Mesenchymal stem cell (in vitro differentiated cells and primary cell): ENCODE data around the gene PRKAG2.

Source experiments
- DNase-seq: peaks from one replicate; pipeline ENCODE4 v3.0.0-alpha.2; 2013
- H2AFZ ChIP-seq: one replicate; pipeline ENCODE4 v1.6.1; 2013; ENCODE audit warnings: low read depth, mild to moderate bottlenecking, control low read depth, inconsistent platforms, low read length, moderate library complexity
- H2AK5ac ChIP-seq: 2 replicates; pipeline ENCODE4 v1.6.1; 2013; ENCODE audit warnings: low read length, moderate library complexity, mild to moderate bottlenecking, inconsistent platforms; ENCODE audit not compliant: severe bottlenecking
- H2BK120ac ChIP-seq: one replicate; pipeline ENCODE4 v1.6.1; 2013; ENCODE audit warnings: low read depth, mild to moderate bottlenecking, inconsistent platforms, low read length, moderate library complexity
- H2BK12ac ChIP-seq, 2 experiments: one replicate each; pipeline ENCODE4 v1.6.1; 2013; ENCODE audit warnings: inconsistent platforms in 2 of 2, low read length in 2 of 2, mild to moderate bottlenecking in 2 of 2, moderate library complexity in 2 of 2, control low read depth in 1 of 2
- H2BK15ac ChIP-seq: one replicate; pipeline ENCODE4 v1.6.1; 2013; ENCODE audit warnings: mild to moderate bottlenecking, low read depth, inconsistent platforms; ENCODE audit not compliant: poor library complexity, severe bottlenecking
- H2BK5ac ChIP-seq: 2 replicates; pipeline ENCODE4 v1.6.1; 2013; ENCODE audit warnings: low read depth, mild to moderate bottlenecking, low read length, control low read depth, inconsistent platforms; ENCODE audit not compliant: poor library complexity, severe bottlenecking
- H3K14ac ChIP-seq, 2 experiments: one replicate each; pipeline ENCODE4 v1.6.1; 2013; ENCODE audit warnings: inconsistent platforms in 2 of 2, low read length in 2 of 2, control low read depth in 1 of 2, mild to moderate bottlenecking in 1 of 2, moderate library complexity in 1 of 2
- H3K18ac ChIP-seq, 2 experiments: one replicate each; pipeline ENCODE4 v1.6.1; 2013; ENCODE audit warnings: inconsistent platforms in 2 of 2, low read length in 2 of 2, control low read depth in 1 of 2, low read depth in 1 of 2, mild to moderate bottlenecking in 1 of 2
- H3K23ac ChIP-seq, 2 experiments: one replicate each; pipeline ENCODE4 v1.6.1; 2013; ENCODE audit warnings: inconsistent platforms in 2 of 2, low read length in 2 of 2, mild to moderate bottlenecking in 2 of 2, moderate library complexity in 2 of 2, control low read depth in 1 of 2
- H3K27ac ChIP-seq: 2 replicates; pipeline ENCODE4 v1.5.1; 2013; ENCODE audit warnings: mild to moderate bottlenecking, moderate library complexity, low read length, control low read depth, inconsistent platforms; ENCODE audit not compliant: poor library complexity, severe bottlenecking
- H3K27me3 ChIP-seq, 2 experiments: 2 replicates each; pipeline versions ENCODE4 v1.6.1 to v1.7.0; 2013; ENCODE audit warnings: low read length in 2 of 2, mild to moderate bottlenecking in 2 of 2, moderate library complexity in 2 of 2, control low read depth in 1 of 2, inconsistent platforms in 1 of 2; ENCODE audit not compliant: control insufficient read depth in 1 of 2, insufficient read depth in 1 of 2
- H3K36me3 ChIP-seq, 2 experiments: 2 replicates each; pipeline versions ENCODE4 v1.6.1 to v1.7.0; 2013; ENCODE audit warnings: low read length in 2 of 2, control low read depth in 1 of 2, inconsistent platforms in 1 of 2, low read depth in 1 of 2, mild to moderate bottlenecking in 1 of 2; ENCODE audit not compliant: insufficient read depth in 2 of 2, control insufficient read depth in 1 of 2
- H3K4ac ChIP-seq, 2 experiments: one replicate each; pipeline ENCODE4 v1.6.1; 2013; ENCODE audit warnings: inconsistent platforms in 2 of 2, low read length in 2 of 2, mild to moderate bottlenecking in 2 of 2, moderate library complexity in 2 of 2, control low read depth in 1 of 2, low read depth in 1 of 2
- H3K4me1 ChIP-seq: 2 replicates; pipeline ENCODE4 v1.6.1; 2013; ENCODE audit warnings: low read depth, low read length, control low read depth; ENCODE audit not compliant: control insufficient read depth, insufficient read depth
- H3K4me2 ChIP-seq: 2 replicates; pipeline ENCODE4 v1.6.1; 2013; ENCODE audit warnings: low read length, mild to moderate bottlenecking, inconsistent platforms; ENCODE audit not compliant: poor library complexity, severe bottlenecking
- H3K4me3 ChIP-seq, 2 experiments: 2 replicates each; pipeline versions ENCODE4 v1.5.1 to v1.7.0; 2013; ENCODE audit warnings: low read length in 2 of 2, mild to moderate bottlenecking in 2 of 2, control low read depth in 1 of 2, low read depth in 1 of 2; ENCODE audit not compliant: insufficient read depth in 1 of 2
- H3K79me1 ChIP-seq: replicated peaks from 2 replicates; pipeline ENCODE4 v1.6.1; 2013; ENCODE audit warnings: mild to moderate bottlenecking, control low read depth, low read length, inconsistent platforms; ENCODE audit not compliant: poor library complexity, severe bottlenecking
- H3K9ac ChIP-seq: 2 replicates; pipeline ENCODE4 v1.7.0; 2013; ENCODE audit warnings: mild to moderate bottlenecking, low read length, moderate library complexity
- H3K9me3 ChIP-seq: 2 replicates; pipeline ENCODE4 v1.7.0; 2013; ENCODE audit warnings: mild to moderate bottlenecking, low read length; ENCODE audit not compliant: control insufficient read depth
- H4K8ac ChIP-seq: one replicate; pipeline ENCODE4 v1.6.1; 2013; ENCODE audit warnings: inconsistent platforms, mild to moderate bottlenecking, low read length, moderate library complexity
- H4K91ac ChIP-seq: one replicate; pipeline ENCODE4 v1.6.1; 2013; ENCODE audit warnings: mild to moderate bottlenecking, low read length, inconsistent platforms
- WGBS: methylation state at CpG from one replicate; pipeline ENCODE4 v1.1.7; 2013; ENCODE audit warnings: mixed read lengths; 5-methylcytosine and 5-hydroxymethylcytosine counted together

Gene PRKAG2

DNA sequence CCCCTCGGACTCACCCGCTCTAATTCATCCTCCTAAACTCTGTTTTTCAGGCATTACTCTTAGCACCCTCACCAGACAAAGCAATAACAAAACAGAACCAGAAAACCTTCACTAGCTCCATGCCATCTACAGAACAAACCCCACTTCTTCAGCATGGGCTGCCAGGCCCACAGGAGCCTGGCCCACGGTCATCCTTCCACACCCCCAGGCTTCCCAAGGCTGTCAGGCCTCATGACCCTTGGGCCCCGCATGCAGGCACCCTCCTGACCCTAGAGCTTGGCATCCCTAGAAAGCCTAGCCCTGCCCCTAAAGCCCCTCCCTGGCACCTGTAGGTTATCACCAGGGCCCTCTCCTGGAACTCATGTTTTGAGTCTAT, 59.6 kb downstream of the PRKAG2 start:
- Histone ChIP-seq H2BK5ac (no peak overlapping the region), H3K4me3 (no peak overlapping the region), H3K36me3 (no peaks in the 10 kb centered on the region), H2AK5ac (no peak overlapping the region), H4K8ac (no peak overlapping the region), H2AFZ (no peak overlapping the region), H3K9ac (no peak overlapping the region), H3K27me3 (peaks cover 56 to 57% of the 10 kb centered on the region in 2 experiments), H2BK120ac (no peak overlapping the region), H2BK15ac (no peak overlapping the region), H3K4me2 (no peak overlapping the region), H3K27ac (no peak overlapping the region), H2BK12ac (no peak overlapping the region), H3K23ac (no peak overlapping the region), H3K18ac (no peak overlapping the region), H3K4ac (no peak overlapping the region), H3K4me1 (peaks cover 4% of the 10 kb centered on the region), H3K9me3 (no peaks in the 10 kb centered on the region), H4K91ac (no peak overlapping the region), H3K14ac (no peak overlapping the region), H3K79me1 (no peaks in the 10 kb centered on the region)
- WGBS = 80% methylated on average over 4 of the region's 4 CpGs
- DNase-seq = no peak

DNA sequence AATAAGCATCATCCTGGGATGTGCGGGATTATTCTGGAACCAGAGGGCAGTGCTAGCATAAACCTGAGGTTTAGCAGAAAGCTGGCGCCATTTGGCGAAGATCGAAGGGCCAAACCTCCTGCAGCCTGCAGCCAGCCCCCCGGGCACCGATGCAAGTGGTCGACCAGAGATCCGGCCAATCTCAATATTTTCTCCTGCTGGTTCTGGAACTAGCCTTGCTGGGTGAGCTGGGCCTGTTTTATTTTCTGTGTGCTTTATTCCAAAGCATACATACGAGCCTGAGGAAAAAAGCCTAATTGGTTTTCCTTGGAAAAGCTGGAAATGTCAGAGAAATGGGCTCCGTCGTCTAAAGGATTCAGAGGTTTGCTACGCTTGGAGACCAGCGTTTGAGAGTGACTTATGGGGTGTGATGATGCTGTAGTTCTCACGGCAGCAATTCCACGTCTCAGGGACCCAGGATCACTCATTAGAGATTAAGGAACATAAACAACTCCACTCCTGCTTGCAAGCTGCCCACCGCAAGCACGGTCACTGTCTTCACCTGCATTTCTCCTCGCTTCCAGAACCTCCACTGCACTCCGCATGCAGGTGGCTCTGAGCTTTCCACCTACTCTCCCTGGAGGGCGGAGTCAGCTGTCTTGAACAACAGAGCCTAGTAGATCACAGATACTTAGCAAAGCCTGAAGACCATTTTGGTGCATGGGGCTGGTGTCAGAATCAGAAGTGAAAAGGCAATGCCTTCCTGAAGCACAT, 60.2 kb downstream of the PRKAG2 start:
- no peak overlapping the region for H3K4ac ChIP-seq
- peaks cover 4% of the 10 kb centered on the region for H3K4me1 ChIP-seq
- no peak overlapping the region for H2AFZ ChIP-seq
- H3K4me2 ChIP-seq = no peak overlapping the region
- DNase-seq = no peak
- H3K36me3 ChIP-seq = no peaks in the 10 kb centered on the region
- H4K8ac ChIP-seq = no peak overlapping the region
- no peak overlapping the region for H3K18ac ChIP-seq
- no peak overlapping the region for H2BK12ac ChIP-seq
- H2AK5ac ChIP-seq = no peak overlapping the region
- H3K23ac ChIP-seq = no peak overlapping the region
- no peak overlapping the region for H3K27ac ChIP-seq
- H3K9ac ChIP-seq = no peak overlapping the region
- 90% methylated on average over 19 of the region's 20 CpGs for WGBS
- no peak overlapping the region for H3K4me3 ChIP-seq
- H2BK5ac ChIP-seq = no peak overlapping the region
- H2BK120ac ChIP-seq = no peak overlapping the region
- no peak overlapping the region for H3K14ac ChIP-seq
- no peaks in the 10 kb centered on the region for H3K79me1 ChIP-seq
- no peak overlapping the region for H4K91ac ChIP-seq
- H3K27me3 ChIP-seq = peaks cover 55 to 56% of the 10 kb centered on the region in 2 experiments
- H2BK15ac ChIP-seq = no peak overlapping the region
- no peaks in the 10 kb centered on the region for H3K9me3 ChIP-seq

DNA sequence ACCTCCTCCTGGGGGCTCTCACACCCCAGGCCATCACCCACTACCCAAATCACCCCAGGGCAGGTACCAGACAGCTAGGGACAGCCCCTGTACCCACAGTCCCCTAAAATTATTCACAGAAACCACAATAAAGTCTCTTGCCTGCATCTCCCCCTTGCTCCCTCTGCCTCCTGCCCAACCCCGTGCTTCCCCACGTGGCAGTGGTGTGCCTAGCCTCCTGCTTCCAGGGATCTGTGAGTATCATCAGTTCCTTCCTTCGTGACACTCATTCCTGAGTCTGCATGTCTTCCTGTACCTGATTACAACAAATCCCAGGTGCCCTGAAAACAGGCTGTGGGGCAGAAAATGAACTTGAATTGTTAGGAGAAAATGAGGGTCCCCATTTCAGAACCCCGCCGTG, 61.5 kb downstream of the PRKAG2 start:
- no peak overlapping the region for H3K14ac ChIP-seq
- H4K8ac ChIP-seq = no peak overlapping the region
- no peak overlapping the region for H3K27ac ChIP-seq
- no peak overlapping the region for H2BK5ac ChIP-seq
- H3K36me3 ChIP-seq = no peaks in the 10 kb centered on the region
- H3K4me2 ChIP-seq = no peak overlapping the region
- peaks cover 4% of the 10 kb centered on the region for H3K4me1 ChIP-seq
- no peak overlapping the region for H4K91ac ChIP-seq
- H3K9me3 ChIP-seq = no peaks in the 10 kb centered on the region
- H2BK12ac ChIP-seq = no peak overlapping the region
- H3K27me3 ChIP-seq = peaks cover 54 to 66% of the 10 kb centered on the region in 2 experiments
- H2BK15ac ChIP-seq = no peak overlapping the region
- H2AK5ac ChIP-seq = no peak overlapping the region
- H3K4me3 ChIP-seq = no peak overlapping the region
- no peak overlapping the region for H3K23ac ChIP-seq
- no peak overlapping the region for H3K4ac ChIP-seq
- DNase-seq = no peak
- H3K9ac ChIP-seq = no peak overlapping the region
- H3K18ac ChIP-seq = no peak overlapping the region
- H3K79me1 ChIP-seq = no peaks in the 10 kb centered on the region
- no peak overlapping the region for H2AFZ ChIP-seq
- 79% methylated on average over 4 of the region's 5 CpGs for WGBS
- no peak overlapping the region for H2BK120ac ChIP-seq

DNA sequence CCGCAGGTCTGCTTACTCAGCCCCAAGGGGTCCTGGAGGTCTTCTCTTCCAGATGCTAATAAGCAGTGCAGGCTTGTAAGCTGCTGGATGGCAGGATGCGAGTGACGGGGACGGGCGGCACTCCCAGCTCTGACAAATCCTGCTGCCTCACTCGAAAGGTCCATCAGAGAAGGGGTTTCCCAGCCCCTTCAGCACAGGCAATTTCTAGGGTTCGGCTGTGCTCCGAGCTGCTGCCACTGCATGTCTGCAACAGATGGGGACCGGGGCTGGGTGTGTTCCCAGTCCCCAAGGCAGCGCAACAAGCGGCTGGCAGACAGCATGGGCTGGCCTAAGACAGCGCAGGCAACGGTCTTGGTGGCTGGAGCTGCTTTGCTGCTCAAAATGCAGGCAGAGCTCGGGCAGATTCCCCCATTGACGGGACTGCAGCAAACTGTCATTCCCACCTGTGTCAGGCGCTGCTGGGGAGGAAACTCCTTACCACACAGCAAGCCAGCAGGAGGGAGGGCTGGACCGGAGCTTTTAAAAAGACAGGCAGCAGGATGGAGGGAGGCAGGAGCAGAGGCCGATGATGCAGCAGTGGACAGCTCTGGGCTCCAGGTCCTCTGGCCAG, 62.4 kb downstream of the PRKAG2 start:
- no peak overlapping the region for H3K14ac ChIP-seq
- no peak overlapping the region for H4K91ac ChIP-seq
- no peaks in the 10 kb centered on the region for H3K9me3 ChIP-seq
- H3K18ac ChIP-seq = no peak overlapping the region
- H2AFZ ChIP-seq = no peak overlapping the region
- H3K4ac ChIP-seq = no peak overlapping the region
- DNase-seq = no peak
- H2BK5ac ChIP-seq = no peak overlapping the region
- H4K8ac ChIP-seq = no peak overlapping the region
- H3K79me1 ChIP-seq = no peaks in the 10 kb centered on the region
- no peaks in the 10 kb centered on the region for H3K36me3 ChIP-seq
- H3K4me2 ChIP-seq = no peak overlapping the region
- no peak overlapping the region for H2BK12ac ChIP-seq
- no peak overlapping the region for H2BK15ac ChIP-seq
- peaks cover 50 to 69% of the 10 kb centered on the region in 2 experiments for H3K27me3 ChIP-seq
- WGBS = 25% methylated on average over 16 of the region's 18 CpGs
- H2AK5ac ChIP-seq = no peak overlapping the region
- H3K4me1 ChIP-seq = peaks cover 4% of the 10 kb centered on the region
- H3K27ac ChIP-seq = no peak overlapping the region
- no peak overlapping the region for H2BK120ac ChIP-seq
- no peak overlapping the region for H3K9ac ChIP-seq
- H3K23ac ChIP-seq = no peak overlapping the region
- H3K4me3 ChIP-seq = no peak overlapping the region
